HG03432 (cell line): ENCODE results near the gene RPP25L.

Source experiments
- ATAC-seq: cut with Tn5 transposase; IDR thresholded peaks from one replicate; pipeline ENCODE4 v1.9.1; 2021; ENCODE audit warnings: mild to moderate bottlenecking, moderate library complexity; ENCODE audit not compliant: unreplicated experiment

RPP25L gene

GRCh38 chr9:34638138-34638445 is 26.2 kb upstream of the RPP25L start:
- no peak for ATAC-seq

GRCh38 chr9:34637356-34638137 is 25.6 kb upstream of the RPP25L start, which contains the start of gene SIGMAR1:
SIGMAR1 (minus strand) TSS chr9:34637787; CDS start chr9:34637697, 90 bp downstream.
- peak; percentile 94 for ATAC-seq

GRCh38 chr9:34636791-34637355 is 25.0 kb upstream of the RPP25L start:
- ATAC-seq, result no peak

GRCh38 chr9:34635556-34635955 is 23.7 kb upstream of the RPP25L start:
- no peak for ATAC-seq

GRCh38 chr9:34634551-34635248 is 22.8 kb upstream of the RPP25L start:
- no peak for ATAC-seq

GRCh38 chr9:34633851-34634550 is 22.1 kb upstream of the RPP25L start:
- no peak for ATAC-seq

- ATAC-seq, result no peak
These were observed 21.3 kb upstream of the RPP25L start for GRCh38 chr9:34633166-34633565.

GRCh38 chr9:34630402-34631154 is 18.7 kb upstream of the RPP25L start:
- no peak for ATAC-seq

GRCh38 chr9:34629491-34629808 is 17.6 kb upstream of the RPP25L start:
- no peak for ATAC-seq

- ATAC-seq, result peak; percentile 57
These were observed 17.0 kb upstream of the RPP25L start, which contains the start of gene ARID3C for GRCh38 chr9:34628656-34629490. ARID3C (minus strand) TSS chr9:34629066; CDS start chr9:34628014, 1,052 bp downstream.

GRCh38 chr9:34627716-34628655 is 16.1 kb upstream of the RPP25L start:
- no peak for ATAC-seq

GRCh38 chr9:34625186-34625486 is 13.2 kb upstream of the RPP25L start:
- no peak for ATAC-seq

- no peak for ATAC-seq
These were observed 12.7 kb upstream of the RPP25L start for GRCh38 chr9:34624475-34625185.

- ATAC-seq, result no peak
These were observed 11.7 kb upstream of the RPP25L start for GRCh38 chr9:34623374-34624235.

GRCh38 chr9:34620061-34620994 is 8.4 kb upstream of the RPP25L start, which contains the start of gene DCTN3:
DCTN3 (minus strand) TSS chr9:34620495; CDS start chr9:34620464, 31 bp downstream.
- ATAC-seq, result peak; percentile 99

GRCh38 chr9:34615132-34615531 is 3.2 kb upstream of the RPP25L start:
- no peak for ATAC-seq
